ENCODE measurements around the gene BEND6. TPM values are rescaled to one million over a fixed set of nuclear protein-coding genes. Genes with fewer than 3 reads are reported as not detected.

Gene BEND6
- polyA plus RNA-seq, 1 of the 3 experiments (the other 2 are of a cell fraction): 6.9 TPM

DNA sequence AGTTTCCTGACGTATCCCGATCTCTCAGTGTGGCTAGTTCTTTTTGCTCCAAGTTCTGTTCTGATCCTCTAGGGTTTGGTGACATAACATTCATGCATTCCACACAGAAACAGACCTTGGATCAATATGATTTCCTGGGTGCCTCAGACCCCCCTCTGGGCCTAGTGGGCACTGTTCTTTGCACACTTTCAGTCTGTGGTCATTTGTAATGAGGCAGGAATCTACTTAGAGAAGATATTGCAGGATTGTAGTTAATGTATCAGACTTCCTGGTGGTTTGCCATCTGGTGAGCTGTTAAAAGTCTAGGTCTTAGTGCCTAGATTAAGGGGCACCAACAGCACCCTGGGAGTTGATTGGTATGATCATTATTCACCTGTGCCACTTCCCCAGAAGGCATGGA is 7.5 kb downstream of the BEND6 start (continued):
- TF ChIP-seq, protein P1, sequence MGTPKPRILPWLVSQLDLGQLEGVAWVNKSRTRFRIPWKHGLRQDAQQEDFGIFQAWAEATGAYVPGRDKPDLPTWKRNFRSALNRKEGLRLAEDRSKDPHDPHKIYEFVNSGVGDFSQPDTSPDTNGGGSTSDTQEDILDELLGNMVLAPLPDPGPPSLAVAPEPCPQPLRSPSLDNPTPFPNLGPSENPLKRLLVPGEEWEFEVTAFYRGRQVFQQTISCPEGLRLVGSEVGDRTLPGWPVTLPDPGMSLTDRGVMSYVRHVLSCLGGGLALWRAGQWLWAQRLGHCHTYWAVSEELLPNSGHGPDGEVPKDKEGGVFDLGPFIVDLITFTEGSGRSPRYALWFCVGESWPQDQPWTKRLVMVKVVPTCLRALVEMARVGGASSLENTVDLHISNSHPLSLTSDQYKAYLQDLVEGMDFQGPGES (IDR thresholded peaks at IDR 0.05; ENCODE audit: low read depth, low read length): no peak
- TF ChIP-seq CHD2 (IDR thresholded peaks at IDR 0.05; ENCODE audit: low read length, partially characterized antibody) (no peak), FOSL2 (IDR thresholded peaks at IDR 0.05; ENCODE audit: borderline replicate concordance, low read depth) (0 out of 2 replicates have a peak, but pooled peaks have one; percentile 31), TCF12 (IDR thresholded peaks at IDR 0.05) (peak; percentile 65), ELF1 (IDR thresholded peaks at IDR 0.05) (no peak), NRF1 (IDR thresholded peaks at IDR 0.05; ENCODE audit: low read depth, low read length) (no peak), POLR2AphosphoS5 (IDR thresholded peaks at IDR 0.05; ENCODE audit: low read depth, low read length) (no peak), RFX5 (IDR thresholded peaks at IDR 0.05; ENCODE audit: low read length) (no peak), RCOR1 (IDR thresholded peaks at IDR 0.05; ENCODE audit: low read length) (no peak), YY1 (IDR thresholded peaks at IDR 0.05; ENCODE audit: low read depth) (no peak), EZH2phosphoT487 (IDR thresholded peaks at IDR 0.05; ENCODE audit: borderline replicate concordance, low read depth) (no peak)
- TF ChIP-seq, protein P2, sequence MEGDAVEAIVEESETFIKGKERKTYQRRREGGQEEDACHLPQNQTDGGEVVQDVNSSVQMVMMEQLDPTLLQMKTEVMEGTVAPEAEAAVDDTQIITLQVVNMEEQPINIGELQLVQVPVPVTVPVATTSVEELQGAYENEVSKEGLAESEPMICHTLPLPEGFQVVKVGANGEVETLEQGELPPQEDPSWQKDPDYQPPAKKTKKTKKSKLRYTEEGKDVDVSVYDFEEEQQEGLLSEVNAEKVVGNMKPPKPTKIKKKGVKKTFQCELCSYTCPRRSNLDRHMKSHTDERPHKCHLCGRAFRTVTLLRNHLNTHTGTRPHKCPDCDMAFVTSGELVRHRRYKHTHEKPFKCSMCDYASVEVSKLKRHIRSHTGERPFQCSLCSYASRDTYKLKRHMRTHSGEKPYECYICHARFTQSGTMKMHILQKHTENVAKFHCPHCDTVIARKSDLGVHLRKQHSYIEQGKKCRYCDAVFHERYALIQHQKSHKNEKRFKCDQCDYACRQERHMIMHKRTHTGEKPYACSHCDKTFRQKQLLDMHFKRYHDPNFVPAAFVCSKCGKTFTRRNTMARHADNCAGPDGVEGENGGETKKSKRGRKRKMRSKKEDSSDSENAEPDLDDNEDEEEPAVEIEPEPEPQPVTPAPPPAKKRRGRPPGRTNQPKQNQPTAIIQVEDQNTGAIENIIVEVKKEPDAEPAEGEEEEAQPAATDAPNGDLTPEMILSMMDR (IDR thresholded peaks at IDR 0.05): no peak
- TF ChIP-seq, protein P3, sequence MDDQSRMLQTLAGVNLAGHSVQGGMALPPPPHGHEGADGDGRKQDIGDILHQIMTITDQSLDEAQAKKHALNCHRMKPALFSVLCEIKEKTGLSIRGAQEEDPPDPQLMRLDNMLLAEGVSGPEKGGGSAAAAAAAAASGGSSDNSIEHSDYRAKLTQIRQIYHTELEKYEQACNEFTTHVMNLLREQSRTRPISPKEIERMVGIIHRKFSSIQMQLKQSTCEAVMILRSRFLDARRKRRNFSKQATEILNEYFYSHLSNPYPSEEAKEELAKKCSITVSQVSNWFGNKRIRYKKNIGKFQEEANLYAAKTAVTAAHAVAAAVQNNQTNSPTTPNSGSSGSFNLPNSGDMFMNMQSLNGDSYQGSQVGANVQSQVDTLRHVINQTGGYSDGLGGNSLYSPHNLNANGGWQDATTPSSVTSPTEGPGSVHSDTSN (IDR thresholded peaks at IDR 0.05): peak; percentile 37; the same call in 1 of the 2 replicates
- TF ChIP-seq, protein P4, sequence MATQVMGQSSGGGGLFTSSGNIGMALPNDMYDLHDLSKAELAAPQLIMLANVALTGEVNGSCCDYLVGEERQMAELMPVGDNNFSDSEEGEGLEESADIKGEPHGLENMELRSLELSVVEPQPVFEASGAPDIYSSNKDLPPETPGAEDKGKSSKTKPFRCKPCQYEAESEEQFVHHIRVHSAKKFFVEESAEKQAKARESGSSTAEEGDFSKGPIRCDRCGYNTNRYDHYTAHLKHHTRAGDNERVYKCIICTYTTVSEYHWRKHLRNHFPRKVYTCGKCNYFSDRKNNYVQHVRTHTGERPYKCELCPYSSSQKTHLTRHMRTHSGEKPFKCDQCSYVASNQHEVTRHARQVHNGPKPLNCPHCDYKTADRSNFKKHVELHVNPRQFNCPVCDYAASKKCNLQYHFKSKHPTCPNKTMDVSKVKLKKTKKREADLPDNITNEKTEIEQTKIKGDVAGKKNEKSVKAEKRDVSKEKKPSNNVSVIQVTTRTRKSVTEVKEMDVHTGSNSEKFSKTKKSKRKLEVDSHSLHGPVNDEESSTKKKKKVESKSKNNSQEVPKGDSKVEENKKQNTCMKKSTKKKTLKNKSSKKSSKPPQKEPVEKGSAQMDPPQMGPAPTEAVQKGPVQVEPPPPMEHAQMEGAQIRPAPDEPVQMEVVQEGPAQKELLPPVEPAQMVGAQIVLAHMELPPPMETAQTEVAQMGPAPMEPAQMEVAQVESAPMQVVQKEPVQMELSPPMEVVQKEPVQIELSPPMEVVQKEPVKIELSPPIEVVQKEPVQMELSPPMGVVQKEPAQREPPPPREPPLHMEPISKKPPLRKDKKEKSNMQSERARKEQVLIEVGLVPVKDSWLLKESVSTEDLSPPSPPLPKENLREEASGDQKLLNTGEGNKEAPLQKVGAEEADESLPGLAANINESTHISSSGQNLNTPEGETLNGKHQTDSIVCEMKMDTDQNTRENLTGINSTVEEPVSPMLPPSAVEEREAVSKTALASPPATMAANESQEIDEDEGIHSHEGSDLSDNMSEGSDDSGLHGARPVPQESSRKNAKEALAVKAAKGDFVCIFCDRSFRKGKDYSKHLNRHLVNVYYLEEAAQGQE (IDR thresholded peaks at IDR 0.05; ENCODE audit: low read depth, low read length): no peak
- TF ChIP-seq, protein P5, sequence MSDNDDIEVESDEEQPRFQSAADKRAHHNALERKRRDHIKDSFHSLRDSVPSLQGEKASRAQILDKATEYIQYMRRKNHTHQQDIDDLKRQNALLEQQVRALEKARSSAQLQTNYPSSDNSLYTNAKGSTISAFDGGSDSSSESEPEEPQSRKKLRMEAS (IDR thresholded peaks at IDR 0.05; ENCODE audit: low read depth): no peak
